HG02759 (cell line): ENCODE data around the gene NUSAP1.
"Not testable (repeated sequence)": the region's sequence is repeated elsewhere in the genome, so short reads cannot be mapped to it uniquely, and the experiment has no call there.

Experiments
- ATAC-seq: cut with Tn5 transposase; IDR thresholded peaks from one replicate; pipeline ENCODE4 v1.9.1; 2021; ENCODE audit warnings: mild to moderate bottlenecking, moderate library complexity; ENCODE audit not compliant: unreplicated experiment

NUSAP1 gene

GRCh38 chr15:41408234-41408641 lies 75.6 kb downstream of the NUSAP1 start:
- no peak for ATAC-seq

- ATAC-seq, result no peak
Measured at GRCh38 chr15:41411031-41411430, 78.3 kb downstream of the NUSAP1 start.

- no peak for ATAC-seq
Measured at GRCh38 chr15:41411441-41411840, 78.8 kb downstream of the NUSAP1 start.

- no peak for ATAC-seq
Measured at GRCh38 chr15:41416128-41416741, 83.6 kb downstream of the NUSAP1 start.

- peak; percentile 91 for ATAC-seq
Measured at GRCh38 chr15:41416742-41417417, 84.2 kb downstream of the NUSAP1 start, which contains the start of gene RTF1. TSS of gene RTF1 (plus strand) at chr15:41417095. CDS start at chr15:41417116, 21 bp downstream.

- peak; percentile 46 for ATAC-seq
Measured at GRCh38 chr15:41417418-41418195, 84.9 kb downstream of the NUSAP1 start.

GRCh38 chr15:41423979-41424659 lies 91.4 kb downstream of the NUSAP1 start:
- peak; percentile 85 for ATAC-seq

- no peak for ATAC-seq
Measured at GRCh38 chr15:41424809-41425208, 92.1 kb downstream of the NUSAP1 start.

- ATAC-seq, result not testable (repeated sequence)
Measured at GRCh38 chr15:41425907-41426306, 93.2 kb downstream of the NUSAP1 start.

GRCh38 chr15:41429003-41429890 lies 96.6 kb downstream of the NUSAP1 start:
- peak; percentile 77 for ATAC-seq
